Fibroblast of lung (primary cell): ENCODE results near the gene RPL11. TPM values are rescaled to one million over a fixed set of nuclear protein-coding genes. Genes with fewer than 3 reads are reported as not detected.

Experiments
- DNase-seq, 2 donors: peaks; one replicate each; pipeline versions ENCODE4 v3.0.0 to v3.0.0-alpha.2; 2010; ENCODE audit warnings: low read depth in 2 of 2
- H2AFZ ChIP-seq: 2 replicates; pipeline ENCODE4 v1.5.1; 2012; ENCODE audit warnings: low read length, control low read depth, inconsistent platforms
- H3K27ac ChIP-seq: 2 replicates; pipeline ENCODE4 v1.5.1; 2011; ENCODE audit warnings: low read length, control low read depth; ENCODE audit not compliant: insufficient read depth
- H3K27me3 ChIP-seq: 2 replicates; pipeline ENCODE4 v1.5.1; 2011; ENCODE audit warnings: mild to moderate bottlenecking, low read length; ENCODE audit not compliant: control insufficient read depth, insufficient read depth
- H3K36me3 ChIP-seq: 2 replicates; pipeline ENCODE4 v1.5.1; 2011; ENCODE audit warnings: low read length; ENCODE audit not compliant: control insufficient read depth, insufficient read depth
- H3K4me1 ChIP-seq: 2 replicates; pipeline ENCODE4 v1.5.1; 2011; ENCODE audit warnings: low read length; ENCODE audit not compliant: control insufficient read depth, insufficient read depth; ENCODE audit errors: extremely low read depth
- H3K4me2 ChIP-seq: 2 replicates; pipeline ENCODE4 v1.5.1; 2011; ENCODE audit warnings: low read length, control low read depth; ENCODE audit not compliant: insufficient read depth; ENCODE audit errors: extremely low read depth
- H3K4me3 ChIP-seq, 4 experiments: fragments of 200-600 bp in 1 of 4; sonication (generic) in 1 of 4; replicated peaks in 1 of 4; 2 replicates each; pipeline ENCODE4 v1.5.1; 2011 to 2016; ENCODE audit warnings: low read length in 4 of 4, low read depth in 3 of 4, mild to moderate bottlenecking in 3 of 4, control low read depth in 2 of 4, inconsistent platforms in 1 of 4, mixed read lengths in 1 of 4; ENCODE audit not compliant: insufficient read depth in 1 of 4; ENCODE audit errors: control extremely low read depth in 1 of 4
- H3K79me2 ChIP-seq: 2 replicates; pipeline ENCODE4 v1.5.1; 2012; ENCODE audit warnings: mild to moderate bottlenecking, low read length, inconsistent platforms; ENCODE audit not compliant: control insufficient read depth, insufficient read depth
- H3K9ac ChIP-seq: 2 replicates; pipeline ENCODE4 v1.5.1; 2011; ENCODE audit warnings: mild to moderate bottlenecking, low read length, control low read depth; ENCODE audit not compliant: insufficient read depth
- H3K9me3 ChIP-seq: 2 replicates; pipeline ENCODE4 v1.5.1; 2012; ENCODE audit warnings: low read depth, low read length; ENCODE audit not compliant: control insufficient read depth, insufficient read depth
- H4K20me1 ChIP-seq: 2 replicates; pipeline ENCODE4 v1.5.1; 2011; ENCODE audit warnings: low read length; ENCODE audit not compliant: control insufficient read depth, insufficient read depth; ENCODE audit errors: extremely low read depth
- EZH2 ChIP-seq: IDR thresholded peaks from 2 replicates; pipeline ENCODE4 v1.5.1; 2012; ENCODE audit warnings: low read length, control low read depth, mild to moderate bottlenecking; ENCODE audit errors: missing control alignments
- polyA plus RNA-seq, 2 donors: library from polyadenylated mRNA; depleted of rRNA in 1 of 2; stranded (reverse) in 1 of 2; unstranded in 1 of 2; fragments of >200 nt; gene quantifications; 2 replicates each; pipeline ENCODE4 v1.2.1, GENCODE V29; 2011 to 2012; ENCODE audit warnings: missing spikeins in 1 of 2
- total RNA-seq: library from RNA; depleted of rRNA; stranded (reverse); fragments of >200 nt; gene quantifications from 2 replicates; pipeline ENCODE4 v1.2.1, GENCODE V29; 2014
- TF ChIP-seq, protein P1 (sequence below), 2 donors: IDR thresholded peaks in 1 of 2; conservative IDR thresholded peaks in 1 of 2; 1 replicate in 1 of 2; 2 replicates in 1 of 2; pipeline ENCODE4 v1.5.1; 2011 to 2012; ENCODE audit warnings: low read length in 2 of 2, control low read depth in 1 of 2, inconsistent platforms in 1 of 2, low read depth in 1 of 2, mild to moderate bottlenecking in 1 of 2

The RPL11 gene
- total and polyA plus RNA-seq, 2 donors (not counting 1 experiment from before 2014, with no cell fraction given) = 1,214 to 1,551 TPM

DNA sequence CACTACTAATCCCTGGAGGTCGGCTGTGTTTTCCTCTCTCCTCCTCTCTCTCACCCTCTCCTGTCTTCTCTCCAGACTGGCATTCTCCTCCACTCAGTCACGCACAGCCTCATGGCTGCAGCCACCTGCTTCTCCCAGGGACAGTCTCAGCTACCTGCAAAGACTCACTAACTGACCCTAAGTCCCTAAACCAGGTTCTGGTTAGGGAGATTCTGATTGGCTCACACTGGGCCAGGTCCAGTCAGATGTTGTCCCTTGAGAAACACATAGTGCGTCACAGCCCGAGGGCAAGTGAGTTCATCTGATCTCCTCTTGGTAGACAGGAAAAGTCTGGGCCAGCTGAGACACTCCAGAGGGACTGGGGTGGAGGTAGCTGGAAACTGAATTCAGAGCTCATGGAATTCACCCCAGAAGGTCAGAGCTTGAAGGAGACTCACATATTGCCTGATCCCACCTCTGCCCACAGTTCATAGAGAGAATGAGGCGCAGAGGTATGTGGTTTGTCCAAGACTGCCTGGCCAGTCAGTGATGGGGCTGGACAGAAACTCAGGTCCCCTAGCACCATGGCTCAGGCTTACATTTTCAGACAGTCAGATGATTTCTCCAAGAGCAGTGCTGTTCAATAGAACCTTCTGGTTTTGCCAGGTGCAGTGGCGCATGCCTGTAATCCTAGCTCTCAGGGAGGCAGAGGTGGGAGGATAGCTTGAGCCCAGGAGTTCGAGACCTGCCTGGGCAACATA, 40.4 kb upstream of the RPL11 start:
- H3K27me3 ChIP-seq = peaks cover 5% of the 10 kb centered on the region
- no peaks in the 10 kb centered on the region for H3K79me2 ChIP-seq
- no peaks in the 10 kb centered on the region for H3K36me3 ChIP-seq
- no peak overlapping the region for H3K4me3 ChIP-seq
- DNase-seq = no peak
- no peak overlapping the region for H3K9ac ChIP-seq
- TF ChIP-seq, protein P1, sequence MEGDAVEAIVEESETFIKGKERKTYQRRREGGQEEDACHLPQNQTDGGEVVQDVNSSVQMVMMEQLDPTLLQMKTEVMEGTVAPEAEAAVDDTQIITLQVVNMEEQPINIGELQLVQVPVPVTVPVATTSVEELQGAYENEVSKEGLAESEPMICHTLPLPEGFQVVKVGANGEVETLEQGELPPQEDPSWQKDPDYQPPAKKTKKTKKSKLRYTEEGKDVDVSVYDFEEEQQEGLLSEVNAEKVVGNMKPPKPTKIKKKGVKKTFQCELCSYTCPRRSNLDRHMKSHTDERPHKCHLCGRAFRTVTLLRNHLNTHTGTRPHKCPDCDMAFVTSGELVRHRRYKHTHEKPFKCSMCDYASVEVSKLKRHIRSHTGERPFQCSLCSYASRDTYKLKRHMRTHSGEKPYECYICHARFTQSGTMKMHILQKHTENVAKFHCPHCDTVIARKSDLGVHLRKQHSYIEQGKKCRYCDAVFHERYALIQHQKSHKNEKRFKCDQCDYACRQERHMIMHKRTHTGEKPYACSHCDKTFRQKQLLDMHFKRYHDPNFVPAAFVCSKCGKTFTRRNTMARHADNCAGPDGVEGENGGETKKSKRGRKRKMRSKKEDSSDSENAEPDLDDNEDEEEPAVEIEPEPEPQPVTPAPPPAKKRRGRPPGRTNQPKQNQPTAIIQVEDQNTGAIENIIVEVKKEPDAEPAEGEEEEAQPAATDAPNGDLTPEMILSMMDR (conservative IDR thresholded peaks at IDR 0.05 in 1 of 2, IDR thresholded peaks at IDR 0.05 in 1 of 2; ENCODE audit: low read depth in 1 of 2, low read length in 2 of 2) = no peak
- no peak for TF ChIP-seq EZH2
- no peaks in the 10 kb centered on the region for H3K9me3 ChIP-seq
- H3K4me1 ChIP-seq = no peaks in the 10 kb centered on the region
- no peaks in the 10 kb centered on the region for H4K20me1 ChIP-seq
- H3K4me2 ChIP-seq = no peak overlapping the region
- H2AFZ ChIP-seq = no peak overlapping the region
- no peak overlapping the region for H3K27ac ChIP-seq

DNA sequence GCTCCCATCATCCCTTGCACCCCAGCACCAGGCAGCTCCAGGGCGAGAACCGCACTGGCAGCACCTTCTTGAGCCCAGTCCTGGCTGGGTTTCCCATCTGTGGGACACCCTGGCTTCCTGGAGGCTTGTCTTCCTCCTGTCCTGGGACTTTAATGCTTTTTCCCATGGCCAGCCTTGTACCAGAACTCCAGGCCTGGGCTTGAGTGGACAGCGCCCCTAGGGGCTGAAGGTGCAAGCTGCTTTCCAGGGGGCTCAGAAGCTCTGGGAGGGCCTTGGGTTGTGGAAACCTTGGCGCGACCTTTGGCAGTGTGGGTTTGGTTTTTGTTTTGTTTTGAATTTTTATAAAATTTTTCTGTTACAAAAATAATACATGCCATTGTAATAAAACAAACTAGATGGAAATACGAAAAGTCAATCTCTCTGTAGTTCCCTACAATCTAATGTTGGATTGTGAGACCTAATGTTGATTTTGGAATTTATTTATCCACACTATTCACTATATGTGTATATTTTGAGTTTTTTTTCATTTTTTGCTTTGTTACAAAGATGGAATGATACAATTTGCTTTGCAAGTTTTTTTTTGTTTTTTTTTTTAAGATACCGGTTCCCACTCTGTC, 33.8 kb upstream of the RPL11 start:
- no peak overlapping the region for H3K4me3 ChIP-seq
- H3K36me3 ChIP-seq = no peaks in the 10 kb centered on the region
- no peak overlapping the region for H2AFZ ChIP-seq
- H3K4me2 ChIP-seq = no peak overlapping the region
- H3K4me1 ChIP-seq = no peaks in the 10 kb centered on the region
- H3K9ac ChIP-seq = no peak overlapping the region
- no peaks in the 10 kb centered on the region for H3K9me3 ChIP-seq
- TF ChIP-seq, protein P1 (conservative IDR thresholded peaks at IDR 0.05 in 1 of 2, IDR thresholded peaks at IDR 0.05 in 1 of 2; ENCODE audit: low read depth in 1 of 2, low read length in 2 of 2) = peak; percentile 81 to 88
- no peak for TF ChIP-seq EZH2
- peak; percentile 23 to 26 for DNase-seq
- H4K20me1 ChIP-seq = no peaks in the 10 kb centered on the region
- no peak overlapping the region for H3K27ac ChIP-seq
- H3K79me2 ChIP-seq = no peaks in the 10 kb centered on the region
- H3K27me3 ChIP-seq = peaks cover 4% of the 10 kb centered on the region

DNA sequence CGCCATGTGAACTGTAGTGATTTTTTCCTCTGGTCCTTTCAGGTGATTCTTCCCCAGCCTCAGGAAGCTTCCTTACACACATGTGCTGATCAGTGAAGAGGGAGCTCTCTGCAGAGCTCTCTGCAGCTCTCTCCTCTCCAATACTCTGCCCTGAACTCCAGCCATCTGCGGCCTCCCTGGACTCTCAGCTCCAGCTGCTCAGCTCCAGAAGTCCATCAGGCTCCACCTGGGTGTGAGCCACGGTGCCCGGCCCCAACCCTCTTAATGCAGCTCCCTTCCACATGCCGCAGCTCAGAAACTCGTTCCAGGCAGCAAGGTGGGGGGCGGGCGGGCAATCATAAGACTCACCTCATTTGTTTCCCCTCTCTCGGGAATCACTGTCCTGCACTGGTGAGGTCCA, 30.9 kb upstream of the RPL11 start:
- no peak overlapping the region for H3K27ac ChIP-seq
- H3K36me3 ChIP-seq = no peaks in the 10 kb centered on the region
- no peak overlapping the region for H3K4me2 ChIP-seq
- no peak overlapping the region for H3K9ac ChIP-seq
- H3K4me1 ChIP-seq = no peaks in the 10 kb centered on the region
- no peaks in the 10 kb centered on the region for H3K79me2 ChIP-seq
- no peak overlapping the region for H3K4me3 ChIP-seq
- TF ChIP-seq, protein P1 (conservative IDR thresholded peaks at IDR 0.05 in 1 of 2, IDR thresholded peaks at IDR 0.05 in 1 of 2; ENCODE audit: low read depth in 1 of 2, low read length in 2 of 2) = no peak
- TF ChIP-seq EZH2 = no peak
- H3K9me3 ChIP-seq = no peaks in the 10 kb centered on the region
- DNase-seq = no peak
- no peaks in the 10 kb centered on the region for H4K20me1 ChIP-seq
- no peak overlapping the region for H2AFZ ChIP-seq
- no peaks in the 10 kb centered on the region for H3K27me3 ChIP-seq
